ENCODE measurements around the gene TSPAN9. TPM values are rescaled to one million over a fixed set of nuclear protein-coding genes. Genes with fewer than 3 reads are reported as not detected.

The TSPAN9 gene
- total RNA-seq, 1 donor from 2014 or later = 31.7 TPM

GRCh38 chr12:3091382-3092241 lies 14.4 kb downstream of the TSPAN9 start:
- no peaks in the 10 kb centered on the region for H3K9me3 Mint-ChIP-seq

GRCh38 chr12:3092764-3093163 lies 15.6 kb downstream of the TSPAN9 start:
- no peaks in the 10 kb centered on the region for H3K9me3 Mint-ChIP-seq
- no peaks in the 10 kb centered on the region for H3K27me3 Mint-ChIP-seq
- peaks cover 20% of the 10 kb centered on the region for H3K36me3 Mint-ChIP-seq
- H3K4me3 Mint-ChIP-seq = no peak overlapping the region
- TF ChIP-seq, protein P1, sequence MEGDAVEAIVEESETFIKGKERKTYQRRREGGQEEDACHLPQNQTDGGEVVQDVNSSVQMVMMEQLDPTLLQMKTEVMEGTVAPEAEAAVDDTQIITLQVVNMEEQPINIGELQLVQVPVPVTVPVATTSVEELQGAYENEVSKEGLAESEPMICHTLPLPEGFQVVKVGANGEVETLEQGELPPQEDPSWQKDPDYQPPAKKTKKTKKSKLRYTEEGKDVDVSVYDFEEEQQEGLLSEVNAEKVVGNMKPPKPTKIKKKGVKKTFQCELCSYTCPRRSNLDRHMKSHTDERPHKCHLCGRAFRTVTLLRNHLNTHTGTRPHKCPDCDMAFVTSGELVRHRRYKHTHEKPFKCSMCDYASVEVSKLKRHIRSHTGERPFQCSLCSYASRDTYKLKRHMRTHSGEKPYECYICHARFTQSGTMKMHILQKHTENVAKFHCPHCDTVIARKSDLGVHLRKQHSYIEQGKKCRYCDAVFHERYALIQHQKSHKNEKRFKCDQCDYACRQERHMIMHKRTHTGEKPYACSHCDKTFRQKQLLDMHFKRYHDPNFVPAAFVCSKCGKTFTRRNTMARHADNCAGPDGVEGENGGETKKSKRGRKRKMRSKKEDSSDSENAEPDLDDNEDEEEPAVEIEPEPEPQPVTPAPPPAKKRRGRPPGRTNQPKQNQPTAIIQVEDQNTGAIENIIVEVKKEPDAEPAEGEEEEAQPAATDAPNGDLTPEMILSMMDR (conservative IDR thresholded peaks at IDR 0.05) = no peak
- no peak overlapping the region for H3K27ac Mint-ChIP-seq
- peaks cover 29% of the 10 kb centered on the region for H3K4me1 Mint-ChIP-seq (ENCODE audit: unreplicated experiment)
- DNase-seq (ENCODE audit: extremely low spot score, unreplicated experiment) = no peak

More at GRCh38 chr12:3091382-3092241, 14.4 kb downstream of the TSPAN9 start:
- TF ChIP-seq, protein P1 (conservative IDR thresholded peaks at IDR 0.05) = no peak
- Mint-ChIP-seq H3K27me3 (no peaks in the 10 kb centered on the region), H3K4me1 (ENCODE audit: unreplicated experiment) (peaks cover 20% of the 10 kb centered on the region), H3K27ac (no peak overlapping the region), H3K36me3 (peaks cover 21% of the 10 kb centered on the region), H3K4me3 (peak overlapping the region; percentile 7)
- DNase-seq (ENCODE audit: extremely low spot score, unreplicated experiment) = no peak

DNA sequence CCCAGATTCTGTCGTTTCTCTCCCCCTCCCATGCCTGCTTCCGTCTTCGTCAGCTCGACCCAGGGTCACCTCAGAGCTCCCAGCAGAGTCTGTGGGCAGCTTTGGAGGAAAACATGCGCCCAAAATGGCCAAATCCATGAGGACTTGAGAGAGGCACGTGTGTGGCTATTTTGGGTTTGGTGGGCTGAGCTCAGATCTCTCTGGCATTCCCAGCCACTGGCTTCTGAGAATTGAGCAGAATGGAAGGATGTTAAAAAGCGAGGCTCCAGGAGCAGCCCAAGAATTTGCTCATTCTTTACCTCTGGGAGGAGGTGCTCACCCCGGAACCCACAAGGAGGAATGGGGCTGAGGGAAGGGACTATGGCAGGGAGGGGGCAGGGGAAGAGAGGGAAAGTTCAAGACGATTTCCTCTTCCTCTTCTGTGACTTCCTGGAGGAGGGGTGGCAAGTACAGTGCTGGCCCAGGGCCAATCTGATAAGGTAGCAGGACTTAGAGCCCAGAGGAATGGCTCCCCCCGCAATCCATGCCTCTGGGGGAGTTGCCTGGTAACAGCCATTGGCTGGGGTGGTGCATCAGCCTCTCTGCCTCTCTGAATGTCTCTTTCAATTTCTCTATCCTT lies 20.1 kb downstream of the TSPAN9 start:
- Mint-ChIP-seq H3K4me3 (peak overlapping the region; percentile 61), H3K27ac (peak overlapping the region; percentile 55), H3K4me1 (ENCODE audit: unreplicated experiment) (peaks cover 13% of the 10 kb centered on the region), H3K9me3 (peaks cover 4% of the 10 kb centered on the region), H3K36me3 (peaks cover 40% of the 10 kb centered on the region), H3K27me3 (no peaks in the 10 kb centered on the region)
- DNase-seq (ENCODE audit: extremely low spot score, unreplicated experiment) = no peak
- TF ChIP-seq, protein P1 (conservative IDR thresholded peaks at IDR 0.05) = no peak

DNA sequence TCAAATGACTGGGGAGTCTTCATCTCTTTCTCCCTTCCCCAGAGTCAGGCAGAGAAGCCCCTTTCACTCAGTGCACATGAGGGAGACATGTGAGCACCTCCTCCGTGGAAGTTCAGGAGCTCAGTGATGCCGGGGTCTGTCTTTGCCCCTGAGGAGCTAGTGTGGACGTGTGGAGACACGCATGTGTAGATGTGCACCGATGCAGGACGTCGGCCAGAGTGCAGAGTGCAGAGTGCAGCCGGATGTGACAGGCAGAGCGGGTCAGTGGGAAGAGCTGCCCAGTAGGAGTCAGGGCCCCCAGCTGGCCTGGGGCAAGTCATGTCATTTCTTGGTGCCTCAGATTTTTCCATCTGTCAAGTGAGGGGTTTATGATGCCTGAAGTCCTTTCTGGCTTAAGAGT lies 20.7 kb downstream of the TSPAN9 start:
- peaks cover 12% of the 10 kb centered on the region for H3K4me1 Mint-ChIP-seq (ENCODE audit: unreplicated experiment)
- H3K9me3 Mint-ChIP-seq = peaks cover 4% of the 10 kb centered on the region
- TF ChIP-seq, protein P1 (conservative IDR thresholded peaks at IDR 0.05) = no peak
- DNase-seq (ENCODE audit: extremely low spot score, unreplicated experiment) = no peak
- H3K36me3 Mint-ChIP-seq = peaks cover 36% of the 10 kb centered on the region
- peak overlapping the region; percentile 55 for H3K27ac Mint-ChIP-seq
- H3K4me3 Mint-ChIP-seq = peak overlapping the region; percentile 61
- H3K27me3 Mint-ChIP-seq = no peaks in the 10 kb centered on the region

DNA sequence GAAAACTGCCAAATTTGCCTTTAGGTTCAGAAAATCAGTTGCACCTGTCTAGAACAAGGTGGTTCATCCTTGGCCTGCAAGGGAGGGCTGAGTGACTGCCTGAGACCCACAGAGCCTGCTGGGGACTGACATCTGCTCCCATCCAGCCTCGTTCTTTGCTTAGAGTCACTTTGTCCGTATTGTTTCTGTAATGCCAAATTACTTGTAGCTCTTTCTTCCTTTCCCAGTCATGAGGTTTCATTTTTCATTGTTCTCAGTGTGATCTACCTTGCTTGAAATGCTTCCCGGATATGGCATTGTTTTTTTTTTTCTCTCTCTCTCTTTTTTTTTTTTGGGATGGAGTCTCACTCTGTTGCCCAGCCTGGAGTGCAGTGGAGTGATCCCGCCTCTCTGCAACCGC lies 21.3 kb downstream of the TSPAN9 start:
- no peak overlapping the region for H3K4me3 Mint-ChIP-seq
- DNase-seq (ENCODE audit: extremely low spot score, unreplicated experiment) = no peak
- peaks cover 17% of the 10 kb centered on the region for H3K4me1 Mint-ChIP-seq (ENCODE audit: unreplicated experiment)

More for the DNA sequence above, 21.3 kb downstream of the TSPAN9 start:
- peaks cover 36% of the 10 kb centered on the region for H3K36me3 Mint-ChIP-seq
- H3K9me3 Mint-ChIP-seq = peaks cover 4% of the 10 kb centered on the region
- TF ChIP-seq, protein P1 (conservative IDR thresholded peaks at IDR 0.05) = no peak
- H3K27me3 Mint-ChIP-seq = no peaks in the 10 kb centered on the region
- H3K27ac Mint-ChIP-seq = peak overlapping the region; percentile 55

Measured in type B pancreatic cell (in vitro differentiated cells).